GM19468 (cell line): Measurements from ENCODE around the gene CTRB2.

ENCODE experiments used
- ATAC-seq: cut with Tn5 transposase; IDR thresholded peaks from one replicate; pipeline ENCODE4 v1.9.1; 2021; ENCODE audit warnings: mild to moderate bottlenecking, moderate library complexity, moderate number of reproducible peaks; ENCODE audit not compliant: unreplicated experiment; ENCODE audit errors: extremely low read depth

Gene CTRB2

DNA sequence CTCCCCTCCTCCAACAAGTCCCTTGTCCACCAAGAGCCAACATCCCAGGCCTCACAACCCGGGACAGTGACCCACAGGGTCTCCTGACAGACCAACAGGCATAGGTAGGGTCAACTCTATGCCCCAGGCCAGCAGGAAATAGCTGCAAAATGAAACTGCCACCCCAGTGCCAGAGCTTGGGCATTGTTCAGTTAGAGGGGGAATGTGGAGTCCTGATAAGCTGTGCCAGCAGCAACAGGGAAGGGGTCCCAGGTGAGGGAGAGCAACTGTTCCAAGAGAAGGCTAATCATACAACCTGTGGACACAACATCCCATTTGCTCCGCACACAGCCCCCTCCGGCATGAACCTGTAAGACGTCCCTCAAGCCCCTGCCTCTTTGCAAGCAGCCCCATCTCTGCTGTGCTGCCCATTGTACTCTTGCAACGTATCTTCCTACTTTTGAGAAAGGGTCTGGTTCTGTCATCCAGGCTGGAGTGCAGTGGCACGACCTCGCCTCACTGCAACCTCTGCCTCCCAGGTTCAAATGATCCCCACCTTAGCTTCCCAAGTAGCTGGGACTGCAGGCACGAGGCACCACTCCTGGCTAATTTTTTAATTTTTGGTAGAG, 17.2 kb downstream of the CTRB2 start:
- ATAC-seq, result no peak

DNA sequence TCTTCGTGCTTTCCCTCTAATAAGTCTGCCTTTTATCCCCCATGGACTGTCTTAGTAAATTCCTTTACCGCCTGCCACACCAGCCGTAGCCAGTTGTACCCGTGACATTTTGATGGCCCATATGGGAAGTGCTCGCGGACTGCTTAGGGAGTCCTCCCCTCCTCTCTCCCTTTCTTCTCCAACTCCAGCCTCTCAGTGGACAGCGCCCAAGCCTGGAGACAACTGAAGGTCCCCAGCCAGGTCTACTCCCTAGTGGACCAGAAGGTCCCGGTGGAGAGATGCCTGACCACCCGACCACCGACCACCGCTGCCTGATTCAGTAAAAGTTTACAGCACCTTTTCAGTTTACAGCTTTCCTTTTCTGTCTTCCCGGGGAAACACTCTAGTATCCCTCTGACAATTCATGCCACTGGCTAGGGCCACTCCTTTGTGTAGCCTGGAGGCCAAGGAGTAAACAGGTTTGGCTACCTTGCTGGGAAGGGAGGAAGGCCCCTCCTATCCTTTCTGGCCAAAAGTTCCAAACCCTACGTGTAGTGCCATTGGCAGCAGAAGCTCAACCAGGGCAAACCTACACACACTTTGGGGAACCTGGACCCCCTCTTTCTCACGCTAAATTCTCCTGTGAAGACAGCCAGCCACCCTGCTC, 18.0 kb downstream of the CTRB2 start:
- ATAC-seq, result no peak

DNA sequence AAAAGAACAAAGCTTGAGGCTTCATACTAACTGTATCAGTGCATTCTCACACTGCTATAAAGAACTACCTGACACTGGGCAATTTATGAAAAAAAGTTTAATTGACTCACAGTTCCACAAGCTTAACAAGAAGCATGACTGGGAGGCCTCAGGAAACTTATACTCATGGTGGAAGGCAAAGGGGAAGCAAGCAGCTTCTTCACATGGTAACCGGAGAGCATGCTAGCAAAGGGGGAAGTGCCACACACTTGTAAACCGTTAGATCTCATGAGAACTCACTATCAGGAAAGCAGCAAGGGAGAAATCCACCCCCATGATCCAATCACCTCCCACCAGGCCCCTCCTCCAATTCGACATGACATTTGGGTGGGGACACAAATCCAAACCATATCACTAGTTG, 25.3 kb downstream of the CTRB2 start:
- no peak for ATAC-seq

DNA sequence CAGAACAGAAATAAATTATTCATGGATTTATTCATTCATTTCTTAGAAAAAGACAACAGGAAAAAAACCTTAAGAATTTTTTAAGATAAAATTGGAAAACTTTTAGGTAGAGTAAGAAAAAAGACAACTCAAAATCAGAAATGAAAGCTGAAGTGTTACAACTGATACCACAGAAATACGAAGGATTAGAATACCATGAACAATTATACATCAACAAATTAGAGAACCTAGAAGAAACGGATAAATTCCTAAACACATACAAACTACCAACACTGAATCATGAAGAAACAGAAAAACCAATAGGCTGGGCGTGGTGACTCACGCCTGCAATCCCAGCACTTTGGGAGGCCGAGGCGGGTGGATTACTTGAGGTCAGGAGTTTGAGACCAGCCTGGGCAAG, 27.8 kb downstream of the CTRB2 start:
- no peak for ATAC-seq

DNA sequence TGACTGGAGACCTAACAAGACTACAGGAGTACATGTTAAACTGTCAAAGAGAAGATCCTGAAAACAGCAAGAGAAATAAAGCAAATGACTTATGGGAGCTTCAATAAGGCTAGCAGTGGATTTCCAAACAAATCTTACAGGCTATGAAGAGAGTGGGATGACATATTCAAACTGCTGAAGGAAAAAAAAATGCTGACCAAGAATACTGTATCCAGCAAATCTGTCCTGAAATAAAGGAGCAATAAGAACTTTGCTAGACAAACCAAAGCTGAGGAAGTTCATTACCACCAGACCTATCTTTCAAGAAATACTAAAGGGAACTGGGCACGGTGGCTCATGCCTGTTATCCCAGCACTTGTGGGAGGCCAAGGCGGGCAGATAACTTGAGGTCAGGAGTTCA, 30.0 kb downstream of the CTRB2 start:
- ATAC-seq, result no peak

DNA sequence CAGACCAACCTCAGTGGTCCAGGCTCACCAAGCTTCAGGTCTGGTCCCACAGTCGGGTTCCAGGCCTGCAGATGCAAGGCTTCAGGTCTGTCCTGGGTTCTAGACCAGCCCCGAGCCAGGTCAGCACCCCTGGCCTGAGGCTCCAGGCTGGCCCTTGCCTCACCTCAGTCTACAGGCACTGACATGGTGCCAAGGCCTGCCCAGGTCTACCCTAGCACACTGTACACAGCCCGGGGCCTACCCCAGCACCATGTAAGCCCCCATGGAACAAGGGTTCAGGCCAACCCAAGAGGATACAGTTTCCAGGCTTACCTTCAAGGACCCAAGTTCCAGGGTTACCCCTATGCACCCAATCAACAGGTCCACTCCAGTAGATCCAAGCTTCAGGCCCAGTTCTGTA, 31.9 kb downstream of the CTRB2 start:
- no peak for ATAC-seq

DNA sequence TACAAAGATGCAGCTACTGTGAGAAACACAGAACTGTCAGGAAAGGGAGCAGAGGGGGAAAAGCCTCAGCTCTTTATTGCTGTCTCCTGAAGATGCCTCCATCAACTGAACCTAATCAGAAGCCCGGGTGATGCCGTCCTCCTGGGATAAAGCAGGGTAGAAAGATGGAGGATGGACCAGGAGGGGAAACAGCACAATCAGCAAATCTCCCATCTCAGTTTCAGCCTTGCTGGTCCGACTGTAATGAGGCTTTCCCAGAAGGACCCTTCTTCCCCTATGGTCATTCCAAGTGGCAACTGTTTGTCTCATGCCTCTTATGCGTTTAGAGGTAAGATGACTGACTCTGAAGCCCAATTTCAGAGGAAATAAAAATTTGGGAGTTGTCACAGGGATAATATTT, 34.4 kb downstream of the CTRB2 start:
- no peak for ATAC-seq

DNA sequence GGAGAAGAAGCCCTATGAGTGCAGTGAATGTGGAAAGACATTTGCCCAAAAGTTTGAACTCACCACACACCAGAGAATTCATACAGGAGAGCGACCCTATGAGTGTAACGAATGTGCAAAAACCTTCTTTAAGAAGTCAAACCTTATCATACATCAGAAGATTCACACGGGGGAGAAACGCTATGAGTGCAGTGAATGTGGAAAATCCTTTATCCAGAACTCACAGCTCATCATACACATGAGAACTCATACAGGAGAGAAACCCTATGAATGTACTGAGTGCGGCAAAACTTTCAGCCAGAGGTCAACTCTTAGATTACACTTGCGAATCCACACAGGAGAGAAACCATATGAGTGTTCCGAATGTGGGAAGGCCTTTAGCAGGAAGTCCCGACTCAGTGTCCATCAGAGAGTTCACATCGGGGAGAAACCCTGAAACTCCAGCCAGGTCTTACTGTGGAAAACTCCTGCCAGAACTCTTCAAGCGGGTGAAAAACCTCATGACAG, 37.0 kb downstream of the CTRB2 start:
- ATAC-seq, result no peak

DNA sequence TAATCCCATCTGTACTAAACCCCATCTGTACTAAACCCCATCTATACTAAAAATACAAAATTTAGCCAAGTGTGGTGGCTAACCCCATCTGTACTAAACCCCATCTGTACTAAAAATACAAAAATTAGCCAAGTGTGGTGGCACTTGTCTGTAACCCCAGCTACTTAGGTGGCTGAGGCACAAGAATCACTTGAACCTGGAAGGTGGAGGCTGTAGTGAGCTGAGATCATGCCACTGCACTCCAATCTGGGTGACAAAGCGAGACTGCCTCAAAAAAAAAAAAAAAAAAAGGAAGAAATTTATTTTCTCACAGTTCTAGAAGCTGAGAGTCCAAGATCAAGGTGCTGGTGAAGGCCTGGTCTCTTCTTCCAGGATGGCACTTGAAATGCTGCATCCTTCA, 46.6 kb downstream of the CTRB2 start:
- no peak for ATAC-seq
